GM21576 (cell line): ENCODE data around the gene PFKFB4.
A peak's percentile ranks its signal among the peaks of the same experiment; 100 is the strongest.

ENCODE experiments used
- ATAC-seq: cut with Tn5 transposase; IDR thresholded peaks from one replicate; pipeline ENCODE4 v1.9.1; 2021; ENCODE audit warnings: mild to moderate bottlenecking, moderate library complexity; ENCODE audit not compliant: unreplicated experiment

The PFKFB4 gene

GRCh38 chr3:48556796-48557626 is at the start of gene PFKFB4:
TSS of gene PFKFB4 (minus strand) at chr3:48556803. CDS start at chr3:48556777, 26 bp downstream.
- ATAC-seq: peak; percentile 87

- no peak for ATAC-seq
Measured at GRCh38 chr3:48601622-48601994, 45.0 kb upstream of the PFKFB4 start.

- no peak for ATAC-seq
Measured at GRCh38 chr3:48600711-48601621, 44.4 kb upstream of the PFKFB4 start.

GRCh38 chr3:48599509-48600285 is 43.1 kb upstream of the PFKFB4 start:
- no peak for ATAC-seq

GRCh38 chr3:48599077-48599501 is 42.5 kb upstream of the PFKFB4 start:
- ATAC-seq: no peak

- no peak for ATAC-seq
Measured at GRCh38 chr3:48598323-48599076, 41.9 kb upstream of the PFKFB4 start.

- no peak for ATAC-seq
Measured at GRCh38 chr3:48597408-48597800, 40.8 kb upstream of the PFKFB4 start.

- ATAC-seq: no peak
Measured at GRCh38 chr3:48596676-48597407, 40.2 kb upstream of the PFKFB4 start.

GRCh38 chr3:48596157-48596556 is 39.6 kb upstream of the PFKFB4 start:
- ATAC-seq: no peak

- ATAC-seq: no peak
Measured at GRCh38 chr3:48595526-48596121, 39.0 kb upstream of the PFKFB4 start.

GRCh38 chr3:48595075-48595525 is 38.5 kb upstream of the PFKFB4 start, which contains the start of gene COL7A1:
TSS of gene COL7A1 (minus strand) at chr3:48595329. CDS start at chr3:48595159, 170 bp downstream.
- no peak for ATAC-seq

GRCh38 chr3:48594417-48595049 is 37.9 kb upstream of the PFKFB4 start:
- no peak for ATAC-seq

- ATAC-seq: no peak
Measured at GRCh38 chr3:48593337-48593736, 36.7 kb upstream of the PFKFB4 start.

- no peak for ATAC-seq
Measured at GRCh38 chr3:48592519-48593087, 36.0 kb upstream of the PFKFB4 start.

GRCh38 chr3:48591886-48592518 is 35.4 kb upstream of the PFKFB4 start:
- no peak for ATAC-seq

- ATAC-seq: no peak
Measured at GRCh38 chr3:48591436-48591835, 34.8 kb upstream of the PFKFB4 start.

GRCh38 chr3:48588230-48588629 is 31.6 kb upstream of the PFKFB4 start:
- ATAC-seq: no peak

GRCh38 chr3:48587686-48588085 is 31.1 kb upstream of the PFKFB4 start:
- no peak for ATAC-seq
